Keratinocyte (primary cell): ENCODE measurements around the gene PEX10. TPM values are rescaled to one million over a fixed set of nuclear protein-coding genes. Genes with fewer than 3 reads are reported as not detected.

Experiments
- DNase-seq: peaks from one replicate; pipeline ENCODE4 v3.0.0-alpha.2; 2011; ENCODE audit warnings: low read depth, missing footprints, low spot score
- FAIRE-seq: peaks from 2 replicates; lab custom pipeline; 2011; peaks lifted over from hg19 to GRCh38; lab: Jason Lieb, UNC
- H2AFZ ChIP-seq: 2 replicates; pipeline ENCODE4 v1.6.0; 2012; ENCODE audit warnings: low read length, control low read depth, inconsistent platforms; ENCODE audit not compliant: control insufficient read depth
- H3K27ac ChIP-seq: 2 replicates; pipeline ENCODE4 v1.5.1; 2011; ENCODE audit warnings: low read length; ENCODE audit not compliant: control insufficient read depth, insufficient read depth
- H3K27me3 ChIP-seq: 3 replicates; pipeline ENCODE4 v1.6.0; 2011; ENCODE audit warnings: low read length; ENCODE audit not compliant: control insufficient read depth, insufficient read depth; ENCODE audit errors: extremely low read depth
- H3K36me3 ChIP-seq, 2 experiments: 2 replicates in 1 of 2; 3 replicates in 1 of 2; pipeline ENCODE4 v1.5.1; 2011; ENCODE audit warnings: low read length in 2 of 2, mild to moderate bottlenecking in 1 of 2; ENCODE audit not compliant: control insufficient read depth in 2 of 2, insufficient read depth in 2 of 2; ENCODE audit errors: extremely low read depth in 1 of 2
- H3K4me1 ChIP-seq: 3 replicates; pipeline ENCODE4 v1.5.1; 2011; ENCODE audit warnings: low read length; ENCODE audit not compliant: control insufficient read depth, insufficient read depth; ENCODE audit errors: extremely low read depth
- H3K4me2 ChIP-seq: 3 replicates; pipeline ENCODE4 v1.6.0; 2011; ENCODE audit warnings: low read depth, low read length; ENCODE audit not compliant: control insufficient read depth, insufficient read depth; ENCODE audit errors: extremely low read depth
- H3K4me3 ChIP-seq, 3 experiments: fragments of 200-600 bp in 1 of 3; sonication (generic) in 1 of 3; 2 replicates in 2 of 3; 3 replicates in 1 of 3; pipeline ENCODE4 v1.5.1; 2011 to 2016; ENCODE audit warnings: low read length in 3 of 3, mild to moderate bottlenecking in 3 of 3, control low read depth in 2 of 3, inconsistent platforms in 1 of 3, low read depth in 1 of 3, mixed read lengths in 1 of 3, mixed run types in 1 of 3, moderate library complexity in 1 of 3; ENCODE audit not compliant: control insufficient read depth in 2 of 3, insufficient read depth in 2 of 3; ENCODE audit errors: extremely low read depth in 1 of 3
- H3K79me2 ChIP-seq: 2 replicates; pipeline ENCODE4 v1.6.0; 2012; ENCODE audit warnings: low read length; ENCODE audit not compliant: control insufficient read depth, insufficient read depth
- H3K9ac ChIP-seq: 3 replicates; pipeline ENCODE4 v1.6.0; 2011; ENCODE audit warnings: low read length; ENCODE audit not compliant: control insufficient read depth, insufficient read depth; ENCODE audit errors: extremely low read depth
- H3K9me1 ChIP-seq: 3 replicates; pipeline ENCODE4 v1.6.0; 2011; ENCODE audit warnings: low read length; ENCODE audit not compliant: control insufficient read depth, insufficient read depth; ENCODE audit errors: extremely low read depth
- H3K9me3 ChIP-seq: 2 replicates; pipeline ENCODE4 v1.5.1; 2012; ENCODE audit warnings: low read depth, low read length; ENCODE audit not compliant: control insufficient read depth
- H4K20me1 ChIP-seq: 3 replicates; pipeline ENCODE4 v1.6.0; 2011; ENCODE audit warnings: low read length; ENCODE audit not compliant: control insufficient read depth, insufficient read depth; ENCODE audit errors: extremely low read depth
- CTCF ChIP-seq, 3 experiments: IDR thresholded peaks in 1 of 3; conservative IDR thresholded peaks in 1 of 3; optimal IDR thresholded peaks in 1 of 3; 2 replicates in 2 of 3; 3 replicates in 1 of 3; pipeline versions ENCODE3 to v1.5.1; 2011; ENCODE audit warnings: low read length in 3 of 3, mild to moderate bottlenecking in 3 of 3, moderate library complexity in 2 of 3, control low read depth in 1 of 3, inconsistent platforms in 1 of 3; ENCODE audit not compliant: insufficient read depth in 2 of 3; ENCODE audit errors: extremely low read depth in 1 of 3
- EZH2 ChIP-seq: IDR thresholded peaks from one replicate; pipeline ENCODE4 v1.6.1; 2012; ENCODE audit warnings: inconsistent platforms, mild to moderate bottlenecking, low read length, moderate library complexity
- dilution Hi-C: fragments of 300-500 bp; cut with MboI; formaldehyde crosslinking; loops from one replicate; pipeline ENCODE4 v1.7.0; 2020; ENCODE audit warnings: low sequenced_read_pairs; ENCODE audit not compliant: extremely low pct_ligation_motif_present
- polyA plus RNA-seq, 5 experiments: library from polyadenylated mRNA; depleted of rRNA in 3 of 5; stranded (reverse) in 3 of 5; stranded (forward) in 1 of 5; unstranded in 1 of 5; fragments of >200 nt; gene quantifications; 1 replicate in 1 of 5; 2 replicates in 3 of 5; 3 replicates in 1 of 5; pipeline versions ENCODE4 v1.2.1 to v1.2.3, GENCODE V29; 2011 to 2012; ENCODE audit warnings: missing spikeins in 2 of 5, low read depth in 1 of 5, low replicate concordance in 1 of 5

PEX10 gene
- polyA plus RNA-seq, 1 donor (not counting 4 experiments of a cell fraction or from before 2014, with no cell fraction given) = 13.8 TPM

GRCh38 chr1:2439369-2439768 lies 27.0 kb upstream of the PEX10 start:
- H3K79me2 ChIP-seq = peaks cover 91% of the 10 kb centered on the region
- no peak for FAIRE-seq

DNA sequence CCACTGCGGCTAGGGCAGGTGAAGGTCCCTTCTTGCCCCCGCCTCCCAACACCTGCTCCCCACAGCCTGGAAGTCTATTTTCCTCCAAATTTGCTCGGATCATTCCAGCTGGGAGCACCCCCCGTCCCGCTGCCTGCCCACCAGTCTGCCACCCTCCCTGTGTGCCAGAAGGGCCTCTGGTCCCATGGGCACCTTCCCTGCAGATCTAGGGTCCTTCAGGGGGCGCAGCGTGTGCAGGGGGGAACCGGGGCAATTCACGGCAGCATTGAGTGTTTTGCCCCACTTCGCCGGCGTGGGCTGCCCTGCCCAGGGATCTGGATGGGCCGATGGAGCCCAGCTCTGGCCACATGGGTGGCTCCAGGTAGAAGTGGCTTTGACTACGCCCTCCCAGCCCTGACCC lies 26.3 kb upstream of the PEX10 start:
- no peak for DNase-seq
- Histone ChIP-seq H3K27me3 (no peaks in the 10 kb centered on the region), H3K9me1 (no peaks in the 10 kb centered on the region), H4K20me1 (peaks cover 48% of the 10 kb centered on the region), H3K4me1 (peaks cover 10% of the 10 kb centered on the region), H2AFZ (no peak overlapping the region), H3K4me2 (no peak overlapping the region), H3K4me3 (no peak overlapping the region), H3K36me3 (peaks cover 28 to 34% of the 10 kb centered on the region in 2 experiments), H3K79me2 (peaks cover 92% of the 10 kb centered on the region), H3K9ac (no peak overlapping the region), H3K27ac (no peak overlapping the region), H3K9me3 (no peaks in the 10 kb centered on the region)
- dilution Hi-C loops = no loop called here
- FAIRE-seq = no peak
- no peak for TF ChIP-seq EZH2
- TF ChIP-seq CTCF (optimal IDR thresholded peaks at IDR 0.05 in 1 of 3, IDR thresholded peaks at IDR 0.05 in 1 of 3, conservative IDR thresholded peaks at IDR 0.05 in 1 of 3; ENCODE audit: extremely low read depth in 1 of 3, insufficient read depth in 2 of 3, low read length in 3 of 3) = no peak

More at GRCh38 chr1:2439369-2439768, 27.0 kb upstream of the PEX10 start:
- H4K20me1 ChIP-seq = peaks cover 49% of the 10 kb centered on the region
- H3K4me1 ChIP-seq = peaks cover 10% of the 10 kb centered on the region
- H3K9ac ChIP-seq = no peak overlapping the region
- dilution Hi-C loops = no loop called here
- no peak overlapping the region for H3K4me3 ChIP-seq
- H3K27me3 ChIP-seq = no peaks in the 10 kb centered on the region
- DNase-seq = no peak
- no peaks in the 10 kb centered on the region for H3K9me1 ChIP-seq
- TF ChIP-seq CTCF (optimal IDR thresholded peaks at IDR 0.05 in 1 of 3, IDR thresholded peaks at IDR 0.05 in 1 of 3, conservative IDR thresholded peaks at IDR 0.05 in 1 of 3; ENCODE audit: extremely low read depth in 1 of 3, insufficient read depth in 2 of 3, low read length in 3 of 3) (no peak), EZH2 (no peak)
- H3K36me3 ChIP-seq = peaks cover 21 to 30% of the 10 kb centered on the region in 2 experiments
- no peak overlapping the region for H3K27ac ChIP-seq
- no peak overlapping the region for H2AFZ ChIP-seq
- no peaks in the 10 kb centered on the region for H3K9me3 ChIP-seq
- H3K4me2 ChIP-seq = no peak overlapping the region
